Gastrocnemius medialis (tissue), 4 donors: ENCODE results near the gene NR2F1.

Experiments used
- POLR2A ChIP-seq, 2 donors: fragments of 450-650 bp; IDR thresholded peaks; one replicate each; pipeline ENCODE4 v1.6.1; 2017; ENCODE audit warnings: antibody characterized with exemption in 2 of 2, mild to moderate bottlenecking in 2 of 2, moderate library complexity in 2 of 2
- TF ChIP-seq, protein P1 (sequence below), 5 experiments: fragments of 450-650 bp in 3 of 5; fragments of 200-600 bp in 2 of 5; sonication (generic) in 2 of 5; IDR thresholded peaks in 4 of 5; conservative IDR thresholded peaks in 1 of 5; 1 replicate in 4 of 5; 2 replicates in 1 of 5; pipeline ENCODE4 v1.5.1; 2016 to 2019; ENCODE audit warnings: antibody characterized with exemption in 5 of 5, mild to moderate bottlenecking in 3 of 5, moderate library complexity in 3 of 5

DNA sequence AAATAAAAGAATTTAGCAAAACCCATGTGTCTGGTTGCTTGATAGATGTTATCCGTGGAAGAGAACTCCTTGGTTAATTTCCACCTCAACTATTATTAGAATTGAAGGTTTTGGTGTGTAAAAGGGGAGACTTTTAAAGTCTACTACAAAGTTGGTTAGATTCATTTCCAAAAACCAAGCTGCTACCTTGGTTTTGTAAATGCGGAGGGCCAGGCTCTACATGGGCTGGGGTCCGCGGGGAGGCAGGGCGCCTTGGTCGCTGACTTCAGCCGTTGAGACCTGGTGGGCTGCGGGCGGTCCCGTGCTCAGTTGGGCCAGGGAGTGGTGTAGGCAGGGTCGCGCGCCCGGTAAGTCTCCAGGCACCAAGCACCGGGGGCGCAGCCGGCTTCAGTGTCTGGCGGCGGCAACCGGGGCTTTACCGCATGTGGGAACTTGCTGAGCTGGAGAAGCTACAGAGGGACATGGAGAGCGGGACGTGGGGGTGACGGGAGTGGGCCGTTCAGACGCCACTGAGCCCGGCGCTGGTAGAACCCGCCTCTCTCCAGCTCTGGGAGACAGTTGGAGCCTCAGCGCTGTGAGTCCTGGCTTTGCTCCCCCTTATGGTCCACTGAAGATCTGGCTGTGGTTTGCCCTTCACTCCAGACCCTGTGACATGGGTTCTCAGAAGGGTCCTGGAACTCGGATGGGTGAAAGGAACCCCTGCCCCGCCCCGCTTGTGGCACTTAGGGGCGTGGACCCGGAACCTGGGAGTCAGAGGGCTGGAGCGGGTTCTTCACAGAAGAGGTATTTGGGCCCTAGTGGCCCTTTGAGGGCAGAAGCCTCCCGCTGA lies 11.8 kb downstream of the NR2F1 start:
- TF ChIP-seq, protein P1, sequence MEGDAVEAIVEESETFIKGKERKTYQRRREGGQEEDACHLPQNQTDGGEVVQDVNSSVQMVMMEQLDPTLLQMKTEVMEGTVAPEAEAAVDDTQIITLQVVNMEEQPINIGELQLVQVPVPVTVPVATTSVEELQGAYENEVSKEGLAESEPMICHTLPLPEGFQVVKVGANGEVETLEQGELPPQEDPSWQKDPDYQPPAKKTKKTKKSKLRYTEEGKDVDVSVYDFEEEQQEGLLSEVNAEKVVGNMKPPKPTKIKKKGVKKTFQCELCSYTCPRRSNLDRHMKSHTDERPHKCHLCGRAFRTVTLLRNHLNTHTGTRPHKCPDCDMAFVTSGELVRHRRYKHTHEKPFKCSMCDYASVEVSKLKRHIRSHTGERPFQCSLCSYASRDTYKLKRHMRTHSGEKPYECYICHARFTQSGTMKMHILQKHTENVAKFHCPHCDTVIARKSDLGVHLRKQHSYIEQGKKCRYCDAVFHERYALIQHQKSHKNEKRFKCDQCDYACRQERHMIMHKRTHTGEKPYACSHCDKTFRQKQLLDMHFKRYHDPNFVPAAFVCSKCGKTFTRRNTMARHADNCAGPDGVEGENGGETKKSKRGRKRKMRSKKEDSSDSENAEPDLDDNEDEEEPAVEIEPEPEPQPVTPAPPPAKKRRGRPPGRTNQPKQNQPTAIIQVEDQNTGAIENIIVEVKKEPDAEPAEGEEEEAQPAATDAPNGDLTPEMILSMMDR (IDR thresholded peaks at IDR 0.05 in 4 of 5, conservative IDR thresholded peaks at IDR 0.05 in 1 of 5) = no peak
- TF ChIP-seq POLR2A (IDR thresholded peaks at IDR 0.05) = no peak
